ENCODE results near the gene VSTM4.
A peak's percentile ranks its signal among the peaks of the same experiment; 100 is the strongest.

Gene VSTM4

DNA sequence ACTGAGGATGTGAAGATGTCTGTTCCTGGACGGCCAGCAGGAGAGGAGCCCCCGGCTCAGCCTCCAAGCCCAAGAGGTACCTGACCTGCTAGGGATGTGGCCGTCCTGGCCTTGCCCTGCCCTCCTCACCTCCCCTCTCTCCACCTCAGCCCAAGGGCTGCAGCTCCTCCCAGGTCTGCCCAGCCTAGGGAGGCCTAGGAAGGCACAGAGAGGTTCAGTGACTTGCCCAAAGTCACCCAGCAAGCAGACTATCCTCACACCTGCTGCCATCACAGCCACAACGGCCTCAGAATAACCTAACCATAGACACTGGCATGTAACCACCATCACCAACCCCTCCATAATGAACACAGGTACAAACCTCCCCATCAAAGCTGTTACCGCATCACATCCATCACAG lies 137.0 kb downstream of the VSTM4 start:
- no peaks in the 10 kb centered on the region for H3F3A ChIP-seq (ENCODE audit: low read depth)
- H3K36me3 ChIP-seq (ENCODE audit: insufficient read depth, low read length), result no peaks in the 10 kb centered on the region
- H3K9ac ChIP-seq (ENCODE audit: low read depth, low read length, poor library complexity, severe bottlenecking), result no peak overlapping the region
- H4K20me1 ChIP-seq (ENCODE audit: insufficient read depth, low read length, poor library complexity, severe bottlenecking), result no peaks in the 10 kb centered on the region
- no peak overlapping the region for H3K4me2 ChIP-seq (ENCODE audit: low read depth, low read length, poor library complexity, severe bottlenecking)
- no peaks in the 10 kb centered on the region for H3K79me2 ChIP-seq (ENCODE audit: insufficient read depth, low read length)
- H3K27me3 ChIP-seq (ENCODE audit: insufficient read depth, low read length, poor library complexity, severe bottlenecking), result no peaks in the 10 kb centered on the region
- H2AFZ ChIP-seq (ENCODE audit: low read length), result no peak overlapping the region
- no peak overlapping the region for H3K4me3 ChIP-seq (ENCODE audit: low read length, poor library complexity, severe bottlenecking)
- TF ChIP-seq, protein P1, sequence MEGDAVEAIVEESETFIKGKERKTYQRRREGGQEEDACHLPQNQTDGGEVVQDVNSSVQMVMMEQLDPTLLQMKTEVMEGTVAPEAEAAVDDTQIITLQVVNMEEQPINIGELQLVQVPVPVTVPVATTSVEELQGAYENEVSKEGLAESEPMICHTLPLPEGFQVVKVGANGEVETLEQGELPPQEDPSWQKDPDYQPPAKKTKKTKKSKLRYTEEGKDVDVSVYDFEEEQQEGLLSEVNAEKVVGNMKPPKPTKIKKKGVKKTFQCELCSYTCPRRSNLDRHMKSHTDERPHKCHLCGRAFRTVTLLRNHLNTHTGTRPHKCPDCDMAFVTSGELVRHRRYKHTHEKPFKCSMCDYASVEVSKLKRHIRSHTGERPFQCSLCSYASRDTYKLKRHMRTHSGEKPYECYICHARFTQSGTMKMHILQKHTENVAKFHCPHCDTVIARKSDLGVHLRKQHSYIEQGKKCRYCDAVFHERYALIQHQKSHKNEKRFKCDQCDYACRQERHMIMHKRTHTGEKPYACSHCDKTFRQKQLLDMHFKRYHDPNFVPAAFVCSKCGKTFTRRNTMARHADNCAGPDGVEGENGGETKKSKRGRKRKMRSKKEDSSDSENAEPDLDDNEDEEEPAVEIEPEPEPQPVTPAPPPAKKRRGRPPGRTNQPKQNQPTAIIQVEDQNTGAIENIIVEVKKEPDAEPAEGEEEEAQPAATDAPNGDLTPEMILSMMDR (conservative IDR thresholded peaks at IDR 0.05; ENCODE audit: low read length), result no peak
- no peak for TF ChIP-seq EZH2phosphoT487 (IDR thresholded peaks at IDR 0.05; ENCODE audit: borderline replicate concordance)
- no peaks in the 10 kb centered on the region for H3K9me3 ChIP-seq (ENCODE audit: insufficient read depth, low read depth, low read length)
- no peaks in the 10 kb centered on the region for H3K4me1 ChIP-seq (ENCODE audit: insufficient read depth, low read length, poor library complexity, severe bottlenecking)
- no peaks in the 10 kb centered on the region for H3K9me2 ChIP-seq (replicated peaks; ENCODE audit: low read depth, low read length)

DNA sequence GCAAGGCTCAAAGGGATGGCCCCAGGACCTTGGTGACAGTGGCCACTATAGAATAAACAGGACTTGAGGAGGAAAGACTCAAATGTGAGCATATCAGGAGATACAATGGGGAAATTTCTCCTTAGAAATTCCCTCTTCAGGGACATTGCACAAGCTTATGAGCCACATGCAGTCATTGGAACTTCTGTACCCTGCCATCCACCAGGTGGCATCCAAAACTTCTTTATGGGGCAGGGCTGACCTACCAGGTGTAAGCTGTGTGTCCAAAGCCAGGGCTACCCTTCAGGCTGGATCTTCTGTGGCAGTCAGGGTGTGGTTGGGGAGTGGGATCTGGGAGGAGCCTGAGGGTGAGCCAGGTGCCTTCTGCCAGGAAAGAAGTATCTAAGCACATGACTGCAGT lies 139.1 kb downstream of the VSTM4 start:
- H3K36me3 ChIP-seq (ENCODE audit: insufficient read depth, low read length), result no peaks in the 10 kb centered on the region

DNA sequence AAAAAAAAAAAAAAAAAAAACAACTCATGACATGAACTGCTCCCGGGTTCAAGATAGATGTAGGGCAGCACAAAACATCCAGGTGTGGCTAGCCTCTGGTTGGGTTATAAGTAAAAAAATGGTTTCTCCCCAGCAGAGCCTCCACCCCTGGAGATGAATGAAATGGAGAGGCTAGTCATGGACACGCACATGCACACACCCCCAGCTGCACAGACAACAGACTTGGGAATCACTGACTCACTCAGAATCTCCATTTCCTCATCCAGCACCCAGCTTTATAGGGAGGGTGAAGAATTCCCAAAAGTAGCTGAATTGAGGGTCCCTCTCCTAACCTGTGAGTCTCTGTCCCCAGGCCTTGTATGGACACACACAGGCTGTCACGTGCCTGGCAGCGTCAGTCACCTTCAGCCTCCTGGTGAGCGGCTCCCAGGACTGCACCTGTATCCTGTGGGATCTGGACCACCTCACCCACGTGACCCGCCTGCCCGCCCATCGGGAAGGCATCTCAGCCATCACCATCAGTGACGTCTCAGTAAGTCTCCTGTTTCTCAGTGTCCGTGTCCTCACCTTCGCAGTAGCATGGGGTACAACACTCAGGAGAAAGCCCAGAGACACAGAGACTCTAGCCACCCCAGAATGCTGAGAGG lies 140.7 kb downstream of the VSTM4 start:
- Histone ChIP-seq H3K36me3 (ENCODE audit: insufficient read depth, low read length) (no peaks in the 10 kb centered on the region), H3F3A (ENCODE audit: low read depth) (no peaks in the 10 kb centered on the region), H3K27me3 (ENCODE audit: insufficient read depth, low read length, poor library complexity, severe bottlenecking) (no peaks in the 10 kb centered on the region), H2AFZ (ENCODE audit: low read length) (no peak overlapping the region), H3K79me2 (ENCODE audit: insufficient read depth, low read length) (no peaks in the 10 kb centered on the region), H3K4me2 (ENCODE audit: low read depth, low read length, poor library complexity, severe bottlenecking) (no peak overlapping the region), H3K9me3 (ENCODE audit: insufficient read depth, low read depth, low read length) (no peaks in the 10 kb centered on the region), H4K20me1 (ENCODE audit: insufficient read depth, low read length, poor library complexity, severe bottlenecking) (no peaks in the 10 kb centered on the region), H3K4me1 (ENCODE audit: insufficient read depth, low read length, poor library complexity, severe bottlenecking) (peaks cover 4% of the 10 kb centered on the region), H3K9ac (ENCODE audit: low read depth, low read length, poor library complexity, severe bottlenecking) (no peak overlapping the region), H3K9me2 (replicated peaks; ENCODE audit: low read depth, low read length) (no peaks in the 10 kb centered on the region), H3K4me3 (ENCODE audit: low read length, poor library complexity, severe bottlenecking) (no peak overlapping the region)
- no peak for TF ChIP-seq EZH2phosphoT487 (IDR thresholded peaks at IDR 0.05; ENCODE audit: borderline replicate concordance)
- TF ChIP-seq, protein P1 (conservative IDR thresholded peaks at IDR 0.05; ENCODE audit: low read length), result no peak

More for the DNA sequence above, 139.1 kb downstream of the VSTM4 start:
- no peaks in the 10 kb centered on the region for H3F3A ChIP-seq (ENCODE audit: low read depth)
- no peaks in the 10 kb centered on the region for H3K79me2 ChIP-seq (ENCODE audit: insufficient read depth, low read length)
- H3K4me3 ChIP-seq (ENCODE audit: low read length, poor library complexity, severe bottlenecking), result no peak overlapping the region
- H3K9me3 ChIP-seq (ENCODE audit: insufficient read depth, low read depth, low read length), result no peaks in the 10 kb centered on the region
- TF ChIP-seq EZH2phosphoT487 (IDR thresholded peaks at IDR 0.05; ENCODE audit: borderline replicate concordance), result no peak
- TF ChIP-seq, protein P1 (conservative IDR thresholded peaks at IDR 0.05; ENCODE audit: low read length), result peak; percentile 61
- no peaks in the 10 kb centered on the region for H3K4me1 ChIP-seq (ENCODE audit: insufficient read depth, low read length, poor library complexity, severe bottlenecking)
- H3K4me2 ChIP-seq (ENCODE audit: low read depth, low read length, poor library complexity, severe bottlenecking), result no peak overlapping the region
- no peaks in the 10 kb centered on the region for H4K20me1 ChIP-seq (ENCODE audit: insufficient read depth, low read length, poor library complexity, severe bottlenecking)
- H3K27me3 ChIP-seq (ENCODE audit: insufficient read depth, low read length, poor library complexity, severe bottlenecking), result no peaks in the 10 kb centered on the region
- H3K9ac ChIP-seq (ENCODE audit: low read depth, low read length, poor library complexity, severe bottlenecking), result no peak overlapping the region
- H3K9me2 ChIP-seq (replicated peaks; ENCODE audit: low read depth, low read length), result no peaks in the 10 kb centered on the region
- H2AFZ ChIP-seq (ENCODE audit: low read length), result no peak overlapping the region

Data from Loucy (cell line).